ENCODE measurements around the gene RPS6KA4. TPM values are rescaled to one million over a fixed set of nuclear protein-coding genes. Genes with fewer than 3 reads are reported as not detected.
A peak's percentile ranks its signal among the peaks of the same experiment; 100 is the strongest.

Gene RPS6KA4
- total RNA-seq, 1 donor from 2014 or later = 13.6 TPM

DNA sequence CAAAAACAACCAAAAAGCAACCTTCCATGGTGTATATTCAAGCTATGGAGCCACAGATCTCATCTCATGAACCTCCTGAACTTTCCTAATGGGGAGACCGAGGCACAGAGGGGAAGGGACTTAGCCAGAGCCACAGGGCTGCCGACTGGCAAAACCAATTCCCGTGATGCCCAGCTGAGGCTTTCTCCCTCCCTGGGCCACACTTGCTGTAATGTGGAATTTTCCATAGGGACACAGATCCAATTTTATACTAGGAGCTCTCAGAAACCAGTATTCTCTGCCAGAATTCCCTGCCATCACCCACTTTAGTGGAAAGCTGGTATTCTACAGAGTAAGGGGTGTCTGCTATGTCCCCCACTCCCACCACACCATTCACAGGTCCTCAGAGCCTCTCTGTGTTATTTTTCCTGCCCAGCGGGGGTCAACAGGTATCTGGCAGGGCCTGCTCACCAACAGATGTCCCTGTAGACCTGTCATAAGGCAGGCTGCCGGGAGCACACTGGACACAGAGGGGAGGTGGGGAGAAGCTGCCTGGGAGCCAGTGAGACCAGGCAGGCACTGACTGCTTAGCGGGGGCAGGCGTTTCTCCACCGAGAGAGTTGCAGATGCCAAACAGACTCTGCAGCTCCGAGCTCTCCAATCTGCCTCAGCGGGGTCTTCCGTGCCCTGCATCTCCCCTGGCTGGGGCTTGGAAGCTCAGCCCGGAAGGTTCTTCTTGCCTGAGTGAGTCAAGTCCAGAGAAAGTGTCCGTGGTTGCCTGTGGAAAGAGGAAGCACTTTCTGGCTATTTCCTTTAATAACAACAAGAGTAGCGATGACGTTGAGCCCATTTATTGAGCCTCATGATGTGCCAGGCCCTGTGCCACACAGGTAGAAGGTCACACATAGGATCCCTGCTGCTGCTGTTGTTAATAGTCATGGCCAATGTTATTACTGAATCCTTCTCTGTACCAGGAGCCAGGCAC, 26.3 kb downstream of the RPS6KA4 start:
- Histone ChIP-seq H3K4me1 (ENCODE audit: control insufficient read depth in 3 of 3, insufficient read depth in 3 of 3, low read length in 3 of 3) (peaks cover 13 to 19% (median 17%) of the 10 kb centered on the region in 3 donors), H3K9ac (ENCODE audit: low read depth in 1 of 3, low read length in 3 of 3) (no peak overlapping the region), H3K36me3 (ENCODE audit: control insufficient read depth in 3 of 3, insufficient read depth in 3 of 3, low read length in 3 of 3) (no peaks in the 10 kb centered on the region), H3K27ac (ENCODE audit: low read depth, low read length) (no peak overlapping the region), H3K27me3 (ENCODE audit: control insufficient read depth in 3 of 3, insufficient read depth in 3 of 3, low read length in 3 of 3) (peaks cover 0 to 4% (median 0%) of the 10 kb centered on the region in 3 donors), H3K9me3 (ENCODE audit: control insufficient read depth in 3 of 3, low read length in 3 of 3) (no peaks in the 10 kb centered on the region), H3K4me3 (ENCODE audit: low read length in 3 of 3) (no peak overlapping the region)

DNA sequence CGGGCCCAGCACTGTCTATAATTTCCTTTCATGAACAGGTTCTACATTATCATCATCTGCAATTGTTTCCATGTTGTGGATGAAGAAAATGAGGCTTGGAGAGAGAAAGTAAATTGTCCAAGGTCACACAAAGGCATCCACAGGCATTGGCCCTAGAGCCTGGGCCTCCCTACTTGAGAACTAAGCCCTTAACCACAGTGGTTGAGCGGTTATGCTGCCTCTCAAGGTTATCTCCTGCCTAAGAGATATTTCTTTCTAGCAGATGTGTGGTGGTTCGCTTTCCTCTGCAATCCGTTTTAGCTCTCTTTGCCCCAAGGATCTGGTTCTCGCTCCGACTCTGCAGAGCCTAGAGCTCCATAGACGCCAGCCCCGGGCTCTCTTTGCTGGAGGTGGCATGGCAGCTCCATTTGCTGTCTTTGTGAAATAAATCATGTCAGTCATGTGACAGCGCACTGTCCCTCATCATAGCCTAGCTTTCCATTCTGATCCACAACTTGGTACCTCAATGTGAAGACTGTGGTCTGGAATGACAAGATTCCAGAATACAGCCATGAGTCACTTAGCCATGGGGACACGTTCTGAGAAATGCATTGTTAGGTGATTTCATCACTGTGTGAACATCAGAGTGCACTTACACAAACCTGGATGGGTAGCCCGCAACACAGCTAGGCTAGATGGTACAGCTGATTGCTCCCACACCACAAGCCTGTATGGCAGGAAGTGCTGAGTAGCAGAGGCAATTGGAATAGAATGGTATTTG, 27.2 kb downstream of the RPS6KA4 start:
- H3K27ac ChIP-seq (ENCODE audit: low read depth, low read length) = no peak overlapping the region
- no peaks in the 10 kb centered on the region for H3K36me3 ChIP-seq (ENCODE audit: control insufficient read depth in 3 of 3, insufficient read depth in 3 of 3, low read length in 3 of 3)
- no peak overlapping the region for H3K4me3 ChIP-seq (ENCODE audit: low read length in 3 of 3)
- H3K27me3 ChIP-seq (ENCODE audit: control insufficient read depth in 3 of 3, insufficient read depth in 3 of 3, low read length in 3 of 3) = peaks cover 0 to 4% (median 0%) of the 10 kb centered on the region in 3 donors
- peak overlapping the region in 1 of 3 donors; percentile 8 for H3K9ac ChIP-seq (ENCODE audit: low read depth in 1 of 3, low read length in 3 of 3)
- peaks cover 13 to 19% (median 17%) of the 10 kb centered on the region in 3 donors for H3K4me1 ChIP-seq (ENCODE audit: control insufficient read depth in 3 of 3, insufficient read depth in 3 of 3, low read length in 3 of 3)
- H3K9me3 ChIP-seq (ENCODE audit: control insufficient read depth in 3 of 3, low read length in 3 of 3) = no peaks in the 10 kb centered on the region

DNA sequence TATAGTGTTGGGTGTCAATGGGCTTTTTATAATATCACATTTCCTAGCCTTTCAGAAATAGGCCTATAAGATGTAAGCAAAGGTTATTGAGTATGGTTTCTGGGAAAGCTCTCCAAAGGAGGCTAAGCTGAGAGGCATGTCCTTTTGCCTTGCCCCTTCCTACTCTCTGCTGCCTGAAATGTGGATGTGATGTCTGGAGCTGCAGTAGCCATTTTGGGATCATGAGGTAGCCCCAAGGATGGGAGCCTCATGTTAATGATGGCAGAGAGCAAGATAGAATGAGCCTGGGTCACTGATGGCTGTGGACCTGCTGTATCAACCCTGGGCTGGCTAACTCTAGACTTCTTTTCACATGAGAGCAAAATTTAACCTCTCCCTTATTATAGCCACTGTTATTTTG, 29.0 kb downstream of the RPS6KA4 start:
- Histone ChIP-seq H3K27me3 (ENCODE audit: control insufficient read depth in 3 of 3, insufficient read depth in 3 of 3, low read length in 3 of 3) (no peaks in the 10 kb centered on the region), H3K4me1 (ENCODE audit: control insufficient read depth in 3 of 3, insufficient read depth in 3 of 3, low read length in 3 of 3) (peaks cover 13 to 19% (median 17%) of the 10 kb centered on the region in 3 donors), H3K36me3 (ENCODE audit: control insufficient read depth in 3 of 3, insufficient read depth in 3 of 3, low read length in 3 of 3) (no peaks in the 10 kb centered on the region), H3K27ac (ENCODE audit: low read depth, low read length) (no peak overlapping the region), H3K9me3 (ENCODE audit: control insufficient read depth in 3 of 3, low read length in 3 of 3) (no peaks in the 10 kb centered on the region), H3K4me3 (ENCODE audit: low read length in 3 of 3) (no peak overlapping the region), H3K9ac (ENCODE audit: low read depth in 1 of 3, low read length in 3 of 3) (no peak overlapping the region)

DNA sequence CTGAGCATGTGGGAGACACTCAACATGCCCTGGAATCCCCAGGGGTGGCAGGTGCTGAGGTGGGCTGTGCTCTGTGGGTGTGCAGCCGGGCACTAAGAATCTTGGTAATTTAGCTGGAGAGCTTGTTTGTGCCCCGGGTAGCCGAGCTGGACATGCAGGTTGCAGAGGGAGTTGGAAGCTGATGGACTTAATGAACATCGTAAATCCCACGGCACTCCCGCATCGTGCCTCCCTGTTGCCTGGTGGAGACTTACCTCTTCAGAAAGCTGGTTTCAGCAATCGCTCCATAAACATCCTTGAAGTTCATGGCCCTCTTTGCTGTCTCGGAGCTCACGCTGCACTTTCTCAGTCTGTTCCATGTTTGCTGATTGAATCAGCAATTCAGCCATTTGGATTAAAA, 29.9 kb downstream of the RPS6KA4 start:
- peaks cover 11 to 18% (median 13%) of the 10 kb centered on the region in 3 donors for H3K4me1 ChIP-seq (ENCODE audit: control insufficient read depth in 3 of 3, insufficient read depth in 3 of 3, low read length in 3 of 3)
- no peak overlapping the region for H3K9ac ChIP-seq (ENCODE audit: low read depth in 1 of 3, low read length in 3 of 3)
- no peaks in the 10 kb centered on the region for H3K27me3 ChIP-seq (ENCODE audit: control insufficient read depth in 3 of 3, insufficient read depth in 3 of 3, low read length in 3 of 3)
- no peak overlapping the region for H3K4me3 ChIP-seq (ENCODE audit: low read length in 3 of 3)
- no peak overlapping the region for H3K27ac ChIP-seq (ENCODE audit: low read depth, low read length)
- no peaks in the 10 kb centered on the region for H3K36me3 ChIP-seq (ENCODE audit: control insufficient read depth in 3 of 3, insufficient read depth in 3 of 3, low read length in 3 of 3)
- no peaks in the 10 kb centered on the region for H3K9me3 ChIP-seq (ENCODE audit: control insufficient read depth in 3 of 3, low read length in 3 of 3)

DNA sequence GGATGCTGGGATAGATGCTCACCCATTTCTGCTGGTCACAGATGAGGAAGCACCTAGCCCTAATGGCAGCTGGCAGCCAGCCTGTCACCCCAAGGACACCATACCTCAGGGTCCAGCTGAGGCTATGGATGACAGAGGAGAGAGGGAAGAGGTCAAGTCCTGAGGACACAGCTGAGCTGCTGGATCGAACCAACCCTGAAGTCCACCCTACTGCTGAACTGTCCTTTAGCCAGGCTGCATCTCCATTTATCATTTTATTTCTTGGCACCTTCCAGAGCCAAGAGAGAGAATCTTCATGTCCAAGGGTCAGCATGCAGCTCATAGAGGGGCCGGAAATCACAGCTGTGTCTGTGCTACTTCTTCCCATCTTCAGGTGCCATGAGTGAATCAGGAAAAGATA, 30.9 kb downstream of the RPS6KA4 start:
- Histone ChIP-seq H3K36me3 (ENCODE audit: control insufficient read depth in 3 of 3, insufficient read depth in 3 of 3, low read length in 3 of 3) (no peaks in the 10 kb centered on the region), H3K27me3 (ENCODE audit: control insufficient read depth in 3 of 3, insufficient read depth in 3 of 3, low read length in 3 of 3) (no peaks in the 10 kb centered on the region), H3K4me3 (ENCODE audit: low read length in 3 of 3) (no peak overlapping the region), H3K4me1 (ENCODE audit: control insufficient read depth in 3 of 3, insufficient read depth in 3 of 3, low read length in 3 of 3) (peaks cover 3 to 8% (median 7%) of the 10 kb centered on the region in 3 donors), H3K9me3 (ENCODE audit: control insufficient read depth in 3 of 3, low read length in 3 of 3) (no peaks in the 10 kb centered on the region), H3K27ac (ENCODE audit: low read depth, low read length) (no peak overlapping the region), H3K9ac (ENCODE audit: low read depth in 1 of 3, low read length in 3 of 3) (no peak overlapping the region)

DNA sequence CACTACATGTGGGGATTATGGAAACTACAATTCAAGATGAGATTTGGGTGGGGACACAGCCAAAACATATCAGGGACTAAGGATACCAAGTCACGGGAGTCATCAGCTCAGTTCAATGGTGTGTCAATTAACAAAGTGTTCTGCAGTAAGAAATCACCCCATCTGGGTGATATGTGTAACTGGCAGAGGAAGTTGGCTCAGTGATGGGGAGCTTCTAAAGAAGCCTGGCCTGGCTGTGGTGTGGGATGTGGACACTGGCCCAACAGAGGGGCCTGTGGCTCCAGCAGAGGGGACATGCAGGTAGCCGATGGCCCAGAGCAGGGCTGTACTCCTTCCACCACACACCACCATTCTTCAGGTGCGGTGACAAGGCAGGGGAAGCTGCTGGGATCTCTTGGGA, 31.6 kb downstream of the RPS6KA4 start:
- Histone ChIP-seq H3K9ac (ENCODE audit: low read depth in 1 of 3, low read length in 3 of 3) (no peak overlapping the region), H3K36me3 (ENCODE audit: control insufficient read depth in 3 of 3, insufficient read depth in 3 of 3, low read length in 3 of 3) (no peaks in the 10 kb centered on the region), H3K27ac (ENCODE audit: low read depth, low read length) (no peak overlapping the region), H3K4me1 (ENCODE audit: control insufficient read depth in 3 of 3, insufficient read depth in 3 of 3, low read length in 3 of 3) (peaks cover under 1 to 4% (median 3%) of the 10 kb centered on the region in 3 donors), H3K27me3 (ENCODE audit: control insufficient read depth in 3 of 3, insufficient read depth in 3 of 3, low read length in 3 of 3) (no peaks in the 10 kb centered on the region), H3K9me3 (ENCODE audit: control insufficient read depth in 3 of 3, low read length in 3 of 3) (no peaks in the 10 kb centered on the region), H3K4me3 (ENCODE audit: low read length in 3 of 3) (no peak overlapping the region)

DNA sequence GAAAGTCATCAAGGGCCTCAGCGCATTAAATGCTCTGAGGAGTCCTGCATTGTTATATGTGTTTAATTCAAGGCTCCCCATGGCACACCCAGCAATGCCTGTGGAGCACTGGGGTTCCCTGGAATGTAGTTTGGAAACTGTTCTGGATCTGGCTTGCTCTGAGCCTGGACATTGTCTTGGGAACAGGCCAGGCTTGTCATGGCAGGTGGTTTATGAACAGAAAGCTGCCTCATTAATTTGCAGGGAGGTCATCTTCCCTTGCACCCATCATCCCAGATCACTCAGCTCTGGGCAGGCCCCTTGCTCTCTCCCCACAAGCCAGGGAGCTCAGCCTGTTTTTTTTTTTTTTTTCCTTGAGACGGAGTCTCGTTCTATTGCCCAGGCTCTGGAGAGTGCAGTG, 32.9 kb downstream of the RPS6KA4 start:
- no peaks in the 10 kb centered on the region for H3K9me3 ChIP-seq (ENCODE audit: control insufficient read depth in 3 of 3, low read length in 3 of 3)
- H3K27ac ChIP-seq (ENCODE audit: low read depth, low read length) = no peak overlapping the region
- no peaks in the 10 kb centered on the region for H3K27me3 ChIP-seq (ENCODE audit: control insufficient read depth in 3 of 3, insufficient read depth in 3 of 3, low read length in 3 of 3)
- H3K9ac ChIP-seq (ENCODE audit: low read depth in 1 of 3, low read length in 3 of 3) = no peak overlapping the region
- H3K36me3 ChIP-seq (ENCODE audit: control insufficient read depth in 3 of 3, insufficient read depth in 3 of 3, low read length in 3 of 3) = no peaks in the 10 kb centered on the region
- H3K4me1 ChIP-seq (ENCODE audit: control insufficient read depth in 3 of 3, insufficient read depth in 3 of 3, low read length in 3 of 3) = peaks cover 5 to 6% (median 5%) of the 10 kb centered on the region in 3 donors
- H3K4me3 ChIP-seq (ENCODE audit: low read length in 3 of 3) = no peak overlapping the region

DNA sequence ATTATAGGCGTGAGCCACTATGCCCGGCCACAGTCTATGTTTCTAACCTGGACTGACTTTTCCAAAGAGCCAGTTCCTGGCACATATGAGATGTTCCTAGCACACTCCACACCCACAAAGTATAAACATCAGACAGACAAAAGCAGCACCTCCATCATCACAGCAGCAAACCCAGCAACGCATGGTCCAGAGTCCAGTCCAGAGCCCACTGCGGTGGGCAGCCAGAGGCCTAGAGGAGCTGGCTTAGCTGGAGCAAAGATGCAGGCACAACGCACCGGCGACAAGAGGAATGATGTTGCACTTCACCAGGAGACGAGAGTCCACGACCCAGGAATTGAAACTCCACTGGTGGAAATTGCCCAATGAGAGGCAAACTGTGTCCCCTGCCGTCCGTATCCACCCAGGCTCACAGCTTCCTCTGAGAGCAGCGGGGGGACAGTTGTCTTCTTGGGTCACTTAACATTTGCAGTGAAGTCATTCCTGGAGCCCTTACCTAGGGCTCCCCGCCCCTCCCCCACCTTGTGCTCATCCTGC, 36.6 kb downstream of the RPS6KA4 start:
- H3K36me3 ChIP-seq (ENCODE audit: control insufficient read depth in 3 of 3, insufficient read depth in 3 of 3, low read length in 3 of 3) = no peaks in the 10 kb centered on the region
- no peak overlapping the region for H3K9ac ChIP-seq (ENCODE audit: low read depth in 1 of 3, low read length in 3 of 3)
- no peaks in the 10 kb centered on the region for H3K9me3 ChIP-seq (ENCODE audit: control insufficient read depth in 3 of 3, low read length in 3 of 3)
- H3K27ac ChIP-seq (ENCODE audit: low read depth, low read length) = no peak overlapping the region
- H3K27me3 ChIP-seq (ENCODE audit: control insufficient read depth in 3 of 3, insufficient read depth in 3 of 3, low read length in 3 of 3) = peaks cover 0 to 8% (median 3%) of the 10 kb centered on the region in 3 donors
- H3K4me1 ChIP-seq (ENCODE audit: control insufficient read depth in 3 of 3, insufficient read depth in 3 of 3, low read length in 3 of 3) = peaks cover 5 to 8% (median 5%) of the 10 kb centered on the region in 3 donors
- H3K4me3 ChIP-seq (ENCODE audit: low read length in 3 of 3) = no peak overlapping the region

DNA sequence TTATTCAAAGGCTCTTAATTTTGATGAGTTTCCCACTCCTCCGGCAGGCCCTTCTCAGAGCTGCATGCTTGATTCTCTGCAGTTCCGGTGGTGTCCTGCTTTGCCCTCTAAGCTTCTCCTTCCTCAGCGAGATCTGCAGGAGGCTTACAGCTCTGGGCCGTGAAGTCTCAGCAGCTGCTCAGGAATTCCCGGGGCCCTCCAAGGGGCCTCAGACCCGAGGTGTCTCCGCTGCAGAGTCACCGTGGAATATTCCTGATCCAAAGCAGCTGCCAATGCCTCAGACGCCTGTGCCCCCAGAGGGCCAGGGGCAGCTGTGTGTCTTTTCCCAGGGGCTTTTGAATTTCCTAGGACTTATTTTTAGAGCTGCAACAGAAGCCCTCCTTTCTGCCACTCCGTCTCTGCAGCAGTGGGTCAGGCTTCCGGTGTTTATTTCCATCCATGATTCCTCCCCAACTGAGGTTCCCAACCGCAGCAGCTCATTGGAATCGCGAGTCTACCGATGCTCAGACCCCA, 37.2 kb downstream of the RPS6KA4 start:
- no peaks in the 10 kb centered on the region for H3K9me3 ChIP-seq (ENCODE audit: control insufficient read depth in 3 of 3, low read length in 3 of 3)
- no peak overlapping the region for H3K27ac ChIP-seq (ENCODE audit: low read depth, low read length)
- H3K36me3 ChIP-seq (ENCODE audit: control insufficient read depth in 3 of 3, insufficient read depth in 3 of 3, low read length in 3 of 3) = no peaks in the 10 kb centered on the region
- peaks cover 5 to 8% (median 5%) of the 10 kb centered on the region in 3 donors for H3K4me1 ChIP-seq (ENCODE audit: control insufficient read depth in 3 of 3, insufficient read depth in 3 of 3, low read length in 3 of 3)
- H3K9ac ChIP-seq (ENCODE audit: low read depth in 1 of 3, low read length in 3 of 3) = no peak overlapping the region
- no peak overlapping the region for H3K4me3 ChIP-seq (ENCODE audit: low read length in 3 of 3)
- H3K27me3 ChIP-seq (ENCODE audit: control insufficient read depth in 3 of 3, insufficient read depth in 3 of 3, low read length in 3 of 3) = peaks cover 0 to 9% (median 3%) of the 10 kb centered on the region in 3 donors

Measured in skeletal muscle tissue (tissue), 4 donors.